ENCODE measurements around the gene TNS2.

DNA sequence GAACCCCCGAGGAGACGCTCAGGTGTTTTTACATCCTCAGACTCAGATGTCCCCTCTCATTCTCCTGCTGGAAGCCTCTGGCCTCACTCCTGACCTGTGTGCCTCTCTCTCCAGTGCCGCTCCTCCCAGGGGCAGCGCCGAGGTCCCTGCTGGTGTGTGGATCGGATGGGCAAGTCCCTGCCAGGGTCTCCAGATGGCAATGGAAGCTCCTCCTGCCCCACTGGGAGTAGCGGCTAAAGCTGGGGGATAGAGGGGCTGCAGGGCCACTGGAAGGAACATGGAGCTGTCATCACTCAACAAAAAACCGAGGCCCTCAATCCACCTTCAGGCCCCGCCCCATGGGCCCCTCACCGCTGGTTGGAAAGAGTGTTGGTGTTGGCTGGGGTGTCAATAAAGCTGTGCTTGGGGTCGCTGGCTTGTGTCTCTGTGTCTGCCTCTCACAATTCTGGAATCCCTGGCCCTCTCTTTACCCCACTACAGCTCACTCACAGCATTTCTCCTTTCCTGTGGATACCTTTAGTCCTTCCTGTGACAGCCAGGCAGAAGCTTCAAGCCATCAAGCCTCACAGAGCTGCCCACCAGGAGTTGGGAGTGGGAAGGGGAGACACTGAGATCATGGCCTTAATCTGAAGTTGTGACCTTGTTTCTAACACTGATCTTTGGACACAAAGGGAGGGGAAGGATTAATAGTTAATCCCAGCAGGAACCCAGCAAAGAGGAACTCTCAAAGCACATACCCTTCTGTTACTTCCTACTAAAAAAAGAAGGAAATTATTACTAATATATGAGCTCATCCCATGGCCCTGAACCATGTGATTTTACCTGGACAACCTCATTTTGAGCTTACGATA, 52.3 kb downstream of the TNS2 start:
- TF ChIP-seq CTCF (conservative IDR thresholded peaks at IDR 0.05) (no peak), EZH2 (IDR thresholded peaks at IDR 0.05; ENCODE audit: low read depth) (no peak)

Measured in PC-9 (cell line).